Esophagus muscularis mucosa (tissue), 4 donors: ENCODE measurements around the gene CD248. TPM values are rescaled to one million over a fixed set of nuclear protein-coding genes. Genes with fewer than 3 reads are reported as not detected.

Experiments used
- DNase-seq: peaks from one replicate; pipeline ENCODE4 v3.0.0-alpha.2; 2017; ENCODE audit errors: extremely low spot score
- H3K27ac ChIP-seq, 4 donors: fragments of 200-600 bp; sonication (generic); replicated peaks in 1 of 4; 1 replicate in 3 of 4; 2 replicates in 1 of 4; pipeline ENCODE4 v1.5.1; 2016 to 2019; ENCODE audit warnings: mild to moderate bottlenecking in 1 of 4
- H3K27me3 ChIP-seq, 4 donors: fragments of 200-600 bp; sonication (generic); one replicate each; pipeline versions ENCODE4 v1.5.1 to v1.6.0; 2016 to 2019
- H3K36me3 ChIP-seq, 4 donors: fragments of 200-600 bp; sonication (generic); one replicate each; pipeline ENCODE4 v1.5.1; 2016 to 2019
- H3K4me1 ChIP-seq, 4 donors: fragments of 200-600 bp; sonication (generic); one replicate each; pipeline ENCODE4 v1.5.1; 2016 to 2019
- H3K4me3 ChIP-seq, 4 donors: fragments of 200-600 bp; sonication (generic); 1 replicate in 2 of 4; 2 replicates in 2 of 4; pipeline ENCODE4 v1.5.1; 2016 to 2019; ENCODE audit warnings: mild to moderate bottlenecking in 4 of 4, moderate library complexity in 1 of 4
- H3K9me3 ChIP-seq, 4 donors: fragments of 200-600 bp; sonication (generic); 1 replicate in 3 of 4; 2 replicates in 1 of 4; pipeline ENCODE4 v1.5.1; 2016 to 2019
- EP300 ChIP-seq: sonication (generic); formaldehyde crosslinking; IDR thresholded peaks from one replicate; pipeline ENCODE4 v1.6.1; 2017; ENCODE audit warnings: antibody characterized with exemption
- POLR2A ChIP-seq: fragments of 450-650 bp; IDR thresholded peaks from one replicate; pipeline ENCODE4 v1.6.1; 2017; ENCODE audit warnings: antibody characterized with exemption, moderate library complexity, mild to moderate bottlenecking, low read depth
- POLR2AphosphoS5 ChIP-seq, 2 donors: sonication (generic); formaldehyde crosslinking; IDR thresholded peaks; one replicate each; pipeline ENCODE4 v1.6.1; 2017; ENCODE audit warnings: antibody characterized with exemption in 2 of 2
- WGBS: methylation state at CpG from one replicate; pipeline ENCODE4 v1.1.5; 2018; 5-methylcytosine and 5-hydroxymethylcytosine counted together
- intact Hi-C: fragments of 100-400 bp; cut with DNase I; formaldehyde crosslinking; loops from one replicate; pipeline ENCODE4 v1.15.1; 2023
- total RNA-seq, 4 donors: library from RNA; depleted of rRNA; stranded (reverse); fragments of >200 nt; gene quantifications; one replicate each; pipeline versions ENCODE4 v1.1.0 to v1.2.1, GENCODE V29; 2016
- TF ChIP-seq, protein P1 (sequence below), 3 experiments: fragments of 200-600 bp in 2 of 3; fragments of 450-650 bp in 1 of 3; sonication (generic) in 2 of 3; IDR thresholded peaks; one replicate each; pipeline ENCODE4 v1.5.1; 2017 to 2019; ENCODE audit warnings: antibody characterized with exemption in 3 of 3, mild to moderate bottlenecking in 2 of 3, moderate library complexity in 1 of 3

The CD248 gene
- total RNA-seq, 4 donors from 2014 or later: 23.0 to 83.8 (median 33.0) TPM

DNA sequence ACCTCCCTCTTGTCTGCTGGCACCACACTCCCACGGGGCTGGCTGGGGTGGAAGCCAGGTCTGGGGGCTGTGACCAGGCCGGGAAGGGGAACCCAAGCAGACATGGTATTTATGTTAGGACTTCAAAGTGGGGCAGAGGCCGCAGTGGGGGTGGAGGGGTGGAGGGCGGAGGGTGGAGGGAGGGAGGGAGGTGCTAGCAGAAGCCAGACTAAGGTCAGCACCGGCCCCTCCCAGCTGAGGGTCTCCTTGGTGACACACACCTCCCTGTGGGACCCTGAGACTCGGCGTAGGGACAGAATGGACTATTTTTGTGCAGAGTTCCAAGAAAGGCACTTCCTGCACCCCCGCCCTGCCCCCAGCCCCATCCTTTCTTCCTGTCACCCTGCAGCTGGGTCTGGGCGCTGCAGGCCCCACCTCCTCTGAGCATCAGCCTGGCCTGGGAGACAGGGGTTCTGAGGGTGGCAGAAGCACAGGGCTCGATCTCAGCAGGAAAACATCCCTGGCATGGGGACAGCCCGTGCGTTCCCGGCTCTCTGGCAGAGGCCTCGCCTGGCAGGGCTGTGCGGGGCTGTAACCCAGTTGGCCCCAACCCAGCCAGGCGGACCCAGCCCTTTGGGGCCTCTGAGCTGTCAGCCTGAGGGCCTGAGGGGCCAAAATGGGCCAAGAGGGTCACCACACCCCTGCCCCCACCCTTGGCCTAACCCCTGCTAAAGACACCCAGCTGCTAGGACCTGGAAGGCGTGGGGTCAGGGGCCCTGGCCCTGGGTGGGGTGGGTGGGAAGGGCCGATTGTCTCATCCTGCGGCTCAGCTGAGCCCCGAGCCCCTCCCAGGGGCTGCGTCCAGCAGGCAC, 9.6 kb upstream of the CD248 start:
- WGBS: 41% methylated on average over 6 of the region's 21 CpGs
- intact Hi-C loops: no loop called here
- H3K36me3 ChIP-seq: no peaks in the 10 kb centered on the region
- no peak for DNase-seq
- no peak overlapping the region for H3K4me3 ChIP-seq
- no peaks in the 10 kb centered on the region for H3K27me3 ChIP-seq
- H3K4me1 ChIP-seq: peaks cover 34 to 45% (median 44%) of the 10 kb centered on the region in 4 donors
- H3K9me3 ChIP-seq: no peaks in the 10 kb centered on the region
- TF ChIP-seq POLR2AphosphoS5 (IDR thresholded peaks at IDR 0.05): peak; percentile 5 to 32
- TF ChIP-seq POLR2A: no peak
- H3K27ac ChIP-seq: peak overlapping the region; percentile 52 to 78 (median 68)

DNA sequence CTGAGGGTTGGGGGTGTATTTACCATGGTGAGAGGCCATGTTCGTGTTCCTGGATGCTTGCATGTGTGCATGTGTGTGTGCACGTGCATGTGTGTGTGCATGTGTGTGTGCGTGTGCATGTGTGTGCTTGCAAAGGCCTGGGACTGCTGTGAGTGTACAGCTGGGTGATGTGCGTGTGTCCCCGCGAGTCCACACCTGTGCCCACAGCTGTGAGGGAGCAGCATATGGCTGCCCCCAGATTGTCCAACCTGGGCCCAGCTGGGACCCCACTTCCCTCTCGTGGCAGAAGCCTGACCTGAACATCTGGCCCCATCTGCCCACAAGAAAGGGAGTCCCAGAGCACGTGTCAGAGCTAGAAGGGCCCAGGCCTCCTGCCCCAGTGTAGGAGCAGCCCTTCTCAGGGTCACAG, 8.4 kb upstream of the CD248 start:
- Histone ChIP-seq H3K4me3 (no peak overlapping the region), H3K4me1 (peaks cover 34 to 45% (median 45%) of the 10 kb centered on the region in 4 donors), H3K27me3 (no peaks in the 10 kb centered on the region), H3K36me3 (no peaks in the 10 kb centered on the region), H3K27ac (peak overlapping the region in 3 of 4 donors; percentile 66 to 78 (median 71)), H3K9me3 (no peaks in the 10 kb centered on the region)
- TF ChIP-seq EP300 (no peak), POLR2AphosphoS5 (IDR thresholded peaks at IDR 0.05) (no peak), POLR2A (no peak)
- TF ChIP-seq, protein P1, sequence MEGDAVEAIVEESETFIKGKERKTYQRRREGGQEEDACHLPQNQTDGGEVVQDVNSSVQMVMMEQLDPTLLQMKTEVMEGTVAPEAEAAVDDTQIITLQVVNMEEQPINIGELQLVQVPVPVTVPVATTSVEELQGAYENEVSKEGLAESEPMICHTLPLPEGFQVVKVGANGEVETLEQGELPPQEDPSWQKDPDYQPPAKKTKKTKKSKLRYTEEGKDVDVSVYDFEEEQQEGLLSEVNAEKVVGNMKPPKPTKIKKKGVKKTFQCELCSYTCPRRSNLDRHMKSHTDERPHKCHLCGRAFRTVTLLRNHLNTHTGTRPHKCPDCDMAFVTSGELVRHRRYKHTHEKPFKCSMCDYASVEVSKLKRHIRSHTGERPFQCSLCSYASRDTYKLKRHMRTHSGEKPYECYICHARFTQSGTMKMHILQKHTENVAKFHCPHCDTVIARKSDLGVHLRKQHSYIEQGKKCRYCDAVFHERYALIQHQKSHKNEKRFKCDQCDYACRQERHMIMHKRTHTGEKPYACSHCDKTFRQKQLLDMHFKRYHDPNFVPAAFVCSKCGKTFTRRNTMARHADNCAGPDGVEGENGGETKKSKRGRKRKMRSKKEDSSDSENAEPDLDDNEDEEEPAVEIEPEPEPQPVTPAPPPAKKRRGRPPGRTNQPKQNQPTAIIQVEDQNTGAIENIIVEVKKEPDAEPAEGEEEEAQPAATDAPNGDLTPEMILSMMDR (IDR thresholded peaks at IDR 0.05): no peak
- 89% methylated on average over 6 of the region's 8 CpGs for WGBS
- no peak for DNase-seq
- intact Hi-C loops: no loop called here

DNA sequence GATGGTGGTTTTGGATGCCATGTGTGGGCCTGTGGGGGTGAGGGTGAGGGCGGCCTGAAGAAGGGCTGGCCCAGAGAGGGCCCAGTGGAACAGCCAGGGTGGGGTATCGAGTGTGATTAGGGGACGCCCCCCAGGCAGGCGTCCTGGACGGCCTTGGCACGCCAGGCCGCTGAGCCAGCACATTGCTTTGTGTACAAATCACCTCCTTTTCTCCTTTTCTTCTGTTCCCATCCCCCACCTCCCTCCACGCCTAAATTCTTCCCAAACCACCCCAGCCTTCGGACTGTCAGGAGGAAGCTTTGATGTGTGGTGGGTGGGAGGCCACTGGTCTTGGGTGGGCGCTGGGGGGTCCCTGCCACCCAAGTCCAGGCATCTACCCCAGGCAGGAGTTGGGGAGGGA, 7.8 kb upstream of the CD248 start:
- H3K4me3 ChIP-seq: no peak overlapping the region
- no peak overlapping the region for H3K27ac ChIP-seq
- H3K9me3 ChIP-seq: no peaks in the 10 kb centered on the region
- H3K36me3 ChIP-seq: no peaks in the 10 kb centered on the region
- intact Hi-C loops: no loop called here
- DNase-seq: no peak
- no peaks in the 10 kb centered on the region for H3K27me3 ChIP-seq
- peaks cover 34 to 45% (median 45%) of the 10 kb centered on the region in 4 donors for H3K4me1 ChIP-seq
- TF ChIP-seq EP300 (no peak), POLR2A (no peak), POLR2AphosphoS5 (IDR thresholded peaks at IDR 0.05) (no peak)
- TF ChIP-seq, protein P1 (IDR thresholded peaks at IDR 0.05): no peak
- WGBS: 67% methylated on average over 9 of the region's 10 CpGs

DNA sequence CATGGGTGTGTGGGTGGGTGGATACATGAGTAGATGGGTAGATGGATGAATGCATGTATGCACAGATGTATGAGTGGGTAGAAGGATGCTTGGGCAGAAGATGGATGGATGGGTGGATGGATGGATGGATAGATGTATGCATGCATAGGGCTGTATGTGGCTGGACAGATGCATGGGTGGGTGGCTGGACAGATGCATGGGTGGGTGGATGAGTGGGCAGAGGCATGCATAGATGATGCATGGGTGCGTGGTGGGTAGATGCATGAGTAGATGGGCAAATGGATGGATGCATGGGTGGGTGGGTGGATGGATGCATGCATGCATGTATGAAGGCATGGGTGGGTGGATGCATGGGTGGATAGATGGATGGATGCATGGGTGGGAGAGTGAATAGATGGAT, 6.8 kb upstream of the CD248 start:
- DNase-seq: no peak
- H3K4me3 ChIP-seq: no peak overlapping the region
- H3K36me3 ChIP-seq: no peaks in the 10 kb centered on the region
- no peaks in the 10 kb centered on the region for H3K27me3 ChIP-seq
- H3K9me3 ChIP-seq: no peaks in the 10 kb centered on the region
- H3K4me1 ChIP-seq: peaks cover 31 to 51% (median 45%) of the 10 kb centered on the region in 4 donors
- 97% methylated on average over 1 of the region's 1 CpG for WGBS
- H3K27ac ChIP-seq: no peak overlapping the region
- TF ChIP-seq EP300 (no peak), POLR2A (no peak), POLR2AphosphoS5 (IDR thresholded peaks at IDR 0.05) (no peak)
- TF ChIP-seq, protein P1 (IDR thresholded peaks at IDR 0.05): no peak
- intact Hi-C loops: no loop called here

DNA sequence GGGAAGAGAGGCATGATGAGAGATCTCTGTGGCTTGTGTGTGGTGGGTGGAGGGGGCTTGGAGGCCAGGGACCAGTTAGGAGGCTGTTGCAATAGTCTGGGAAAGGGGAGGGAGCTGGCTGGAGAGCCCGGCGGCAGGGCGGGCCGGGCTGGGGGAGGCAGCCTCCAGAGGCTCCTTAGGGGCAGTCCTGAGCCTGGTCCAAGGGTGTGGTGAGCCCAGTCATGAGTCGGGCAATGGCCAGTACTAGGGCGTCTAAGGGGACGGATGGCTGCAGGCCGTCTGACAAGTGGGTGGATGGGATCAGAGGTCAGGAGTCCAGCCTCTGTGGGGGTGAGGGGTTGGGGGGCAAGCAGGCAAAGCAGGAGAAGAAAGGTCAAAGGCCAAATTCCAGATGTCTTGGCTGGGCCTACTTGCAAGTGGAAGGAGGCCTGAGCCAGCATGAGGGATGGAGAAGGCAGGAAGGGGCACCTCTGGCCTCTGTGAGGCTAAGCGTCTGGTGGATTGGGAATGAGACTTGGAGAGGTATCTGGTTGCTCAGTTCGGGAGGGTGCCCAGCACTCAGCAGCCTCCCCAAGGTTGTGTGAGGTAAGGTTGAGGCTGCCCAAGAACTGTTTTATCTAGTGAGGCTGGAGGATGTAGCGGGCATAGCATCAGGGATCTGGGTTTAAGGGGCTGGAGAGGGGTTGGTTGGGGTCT, 6.0 kb upstream of the CD248 start:
- H3K27me3 ChIP-seq: no peaks in the 10 kb centered on the region
- no peaks in the 10 kb centered on the region for H3K9me3 ChIP-seq
- intact Hi-C loops: no loop called here
- 54% methylated on average over 11 of the region's 11 CpGs for WGBS
- H3K4me1 ChIP-seq: peaks cover 29 to 51% (median 45%) of the 10 kb centered on the region in 4 donors
- no peaks in the 10 kb centered on the region for H3K36me3 ChIP-seq
- H3K4me3 ChIP-seq: no peak overlapping the region
- DNase-seq: no peak
- peak overlapping the region in 2 of 4 donors; percentile 7 to 65 for H3K27ac ChIP-seq
- TF ChIP-seq EP300: no peak
- TF ChIP-seq POLR2AphosphoS5 (IDR thresholded peaks at IDR 0.05): peak; percentile 4 to 15
